Body of pancreas (tissue), 4 donors: ENCODE results near the gene LMTK2. TPM values are rescaled to one million over a fixed set of nuclear protein-coding genes. Genes with fewer than 3 reads are reported as not detected.

Experiments
- ATAC-seq: fragments of 150-250 bp; one replicate; pipeline ENCODE4 v1.9.1; 2016
- DNase-seq, 4 donors: peaks; one replicate each; pipeline ENCODE4 v3.0.0-alpha.2; 2019
- H3K27ac ChIP-seq, 4 donors: fragments of 200-600 bp; sonication (generic); 1 replicate in 3 of 4; 2 replicates in 1 of 4; pipeline versions ENCODE4 v1.5.1 to v1.6.1; 2016 to 2019; ENCODE audit warnings: mild to moderate bottlenecking in 1 of 4, mixed read lengths in 1 of 4, moderate library complexity in 1 of 4
- H3K27me3 ChIP-seq, 2 donors: fragments of 200-600 bp; sonication (generic); one replicate each; pipeline ENCODE4 v1.6.0; 2016; ENCODE audit warnings: mild to moderate bottlenecking in 1 of 2
- H3K36me3 ChIP-seq, 2 donors: fragments of 200-600 bp; sonication (generic); replicated peaks in 1 of 2; 2 replicates each; pipeline ENCODE4 v1.5.1; 2016; ENCODE audit warnings: low read depth in 2 of 2; ENCODE audit not compliant: insufficient read depth in 1 of 2
- H3K4me1 ChIP-seq: fragments of 200-600 bp; sonication (generic); one replicate; pipeline ENCODE4 v1.6.0; 2016
- H3K4me3 ChIP-seq, 2 donors: fragments of 200-600 bp; sonication (generic); 1 replicate in 1 of 2; 2 replicates in 1 of 2; pipeline ENCODE4 v1.5.1; 2016 to 2019
- H3K9me3 ChIP-seq, 3 donors: fragments of 200-600 bp; sonication (generic); 1 replicate in 2 of 3; 2 replicates in 1 of 3; pipeline ENCODE4 v1.5.1; 2016
- POLR2A ChIP-seq, 3 donors: fragments of 450-650 bp; IDR thresholded peaks; one replicate each; pipeline ENCODE4 v1.6.1; 2016; ENCODE audit warnings: antibody characterized with exemption in 3 of 3, mild to moderate bottlenecking in 2 of 3
- WGBS, 2 donors: methylation state at CpG; one replicate each; pipeline ENCODE4 v1.1.5; 2017; 5-methylcytosine and 5-hydroxymethylcytosine counted together
- intact Hi-C: fragments of 100-400 bp; cut with DNase I; formaldehyde crosslinking; loops from one replicate; pipeline ENCODE4 v1.15.1; 2023
- total RNA-seq, 2 donors: library from RNA; depleted of rRNA; stranded (reverse); fragments of >200 nt; gene quantifications; one replicate each; pipeline ENCODE4 v1.1.0, GENCODE V29; 2016
- TF ChIP-seq, protein P1 (sequence below), 7 experiments: fragments of 450-650 bp in 4 of 7; fragments of 200-600 bp in 3 of 7; sonication (generic) in 3 of 7; IDR thresholded peaks; one replicate each; pipeline ENCODE4 v1.5.1; 2016 to 2019; ENCODE audit warnings: antibody characterized with exemption in 7 of 7

LMTK2 gene
- total RNA-seq, 2 donors from 2014 or later: 19.7 to 23.1 TPM

DNA sequence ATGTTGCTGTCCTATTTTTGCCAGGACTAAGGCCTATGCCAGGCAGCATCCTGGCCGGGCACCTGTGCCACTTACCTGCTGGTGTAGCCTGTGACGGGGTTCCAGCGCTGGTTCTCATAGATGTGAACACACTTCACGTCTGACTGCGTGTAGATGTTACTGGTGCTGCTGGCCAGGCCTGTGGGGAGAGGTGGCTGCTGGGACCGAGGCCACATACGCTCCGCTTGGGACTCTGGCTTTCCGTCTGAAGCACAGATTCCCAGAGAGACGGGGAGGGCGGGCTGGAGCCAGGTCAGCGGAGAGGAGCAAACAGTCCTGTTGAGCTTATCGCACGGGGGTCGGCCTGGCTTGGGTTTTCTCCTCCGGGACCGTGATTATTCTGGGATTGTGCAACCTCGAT, 121.3 kb downstream of the LMTK2 start:
- peaks cover 28% of the 10 kb centered on the region for H3K4me1 ChIP-seq
- peak; percentile 58 to 66 (median 61) for DNase-seq
- TF ChIP-seq, protein P1, sequence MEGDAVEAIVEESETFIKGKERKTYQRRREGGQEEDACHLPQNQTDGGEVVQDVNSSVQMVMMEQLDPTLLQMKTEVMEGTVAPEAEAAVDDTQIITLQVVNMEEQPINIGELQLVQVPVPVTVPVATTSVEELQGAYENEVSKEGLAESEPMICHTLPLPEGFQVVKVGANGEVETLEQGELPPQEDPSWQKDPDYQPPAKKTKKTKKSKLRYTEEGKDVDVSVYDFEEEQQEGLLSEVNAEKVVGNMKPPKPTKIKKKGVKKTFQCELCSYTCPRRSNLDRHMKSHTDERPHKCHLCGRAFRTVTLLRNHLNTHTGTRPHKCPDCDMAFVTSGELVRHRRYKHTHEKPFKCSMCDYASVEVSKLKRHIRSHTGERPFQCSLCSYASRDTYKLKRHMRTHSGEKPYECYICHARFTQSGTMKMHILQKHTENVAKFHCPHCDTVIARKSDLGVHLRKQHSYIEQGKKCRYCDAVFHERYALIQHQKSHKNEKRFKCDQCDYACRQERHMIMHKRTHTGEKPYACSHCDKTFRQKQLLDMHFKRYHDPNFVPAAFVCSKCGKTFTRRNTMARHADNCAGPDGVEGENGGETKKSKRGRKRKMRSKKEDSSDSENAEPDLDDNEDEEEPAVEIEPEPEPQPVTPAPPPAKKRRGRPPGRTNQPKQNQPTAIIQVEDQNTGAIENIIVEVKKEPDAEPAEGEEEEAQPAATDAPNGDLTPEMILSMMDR (IDR thresholded peaks at IDR 0.05): no peak
- TF ChIP-seq POLR2A (IDR thresholded peaks at IDR 0.05): no peak
- intact Hi-C loops: no loop called here
- no peaks in the 10 kb centered on the region for H3K9me3 ChIP-seq
- H3K36me3 ChIP-seq: no peaks in the 10 kb centered on the region
- ATAC-seq: peak; percentile 34
- 53 to 67% methylated on average over 13 to 18 of the region's 18 CpGs for whole genome bisulfite sequencing, 2 donors
- no peaks in the 10 kb centered on the region for H3K27me3 ChIP-seq
- no peak overlapping the region for H3K4me3 ChIP-seq
- H3K27ac ChIP-seq: peak overlapping the region; percentile 72 to 87 (median 82)

DNA sequence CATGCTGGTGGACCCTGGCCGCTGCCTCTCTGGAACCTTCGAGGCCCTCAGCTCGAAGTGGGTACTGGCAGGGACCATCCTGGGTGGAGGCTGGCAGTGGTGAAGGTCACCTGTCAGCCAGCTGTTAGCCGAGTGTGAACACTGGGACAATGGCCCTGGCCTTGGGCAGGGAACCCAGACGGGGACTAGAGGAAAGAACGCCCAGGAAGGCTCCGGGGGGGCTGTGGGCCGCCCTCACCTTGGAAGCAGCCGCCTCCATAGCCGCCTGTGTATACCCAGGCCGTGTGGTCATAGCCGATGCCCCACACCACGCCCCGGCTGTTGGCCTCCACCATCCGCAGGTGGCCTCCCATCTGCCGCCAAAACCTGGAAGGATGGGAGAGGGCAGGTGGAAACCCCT, 122.1 kb downstream of the LMTK2 start:
- H3K9me3 ChIP-seq: no peaks in the 10 kb centered on the region
- H3K4me1 ChIP-seq: peaks cover 28% of the 10 kb centered on the region
- H3K27ac ChIP-seq: peak overlapping the region; percentile 72 to 87 (median 82)
- TF ChIP-seq, protein P1 (IDR thresholded peaks at IDR 0.05): no peak
- peak in 1 of 3 donors; percentile 14 for TF ChIP-seq POLR2A (IDR thresholded peaks at IDR 0.05)
- ATAC-seq (peak; percentile 93), DNase-seq (peak; percentile 90 to 93 (median 92))
- intact Hi-C loops: no loop called here
- no peak overlapping the region for H3K4me3 ChIP-seq
- 65% methylated on average over 16 of the region's 16 CpGs; no CpG with 5 or more reads in 1 of the 2 donors for WGBS, 2 donors
- H3K27me3 ChIP-seq: no peaks in the 10 kb centered on the region
- no peaks in the 10 kb centered on the region for H3K36me3 ChIP-seq

DNA sequence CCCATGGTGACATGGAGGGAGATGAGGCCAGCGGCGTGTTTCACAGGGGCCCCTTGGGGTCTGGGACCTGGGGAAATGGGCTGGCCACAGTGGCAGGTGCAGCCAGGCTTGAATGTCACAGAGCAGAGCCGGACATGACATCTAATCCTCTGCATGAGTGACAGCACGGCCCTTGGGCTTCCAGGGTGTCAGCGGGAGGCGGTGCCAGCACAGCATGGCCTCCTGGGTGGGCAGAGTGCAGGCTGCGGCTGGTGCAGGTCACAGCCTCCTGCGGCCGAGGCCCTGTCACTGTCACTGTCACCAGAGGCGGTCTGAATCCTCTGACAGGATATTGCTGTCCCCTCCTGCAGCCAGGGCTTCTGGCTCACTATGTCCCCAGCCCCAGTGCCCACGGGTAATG, 122.8 kb downstream of the LMTK2 start:
- ATAC-seq: no peak
- peak in 1 of 4 donors; percentile 23 for DNase-seq
- Histone ChIP-seq H3K27me3 (no peaks in the 10 kb centered on the region), H3K36me3 (no peaks in the 10 kb centered on the region), H3K9me3 (no peaks in the 10 kb centered on the region), H3K27ac (peak overlapping the region; percentile 72 to 87 (median 82)), H3K4me3 (no peak overlapping the region), H3K4me1 (peaks cover 28% of the 10 kb centered on the region)
- intact Hi-C loops: no loop called here
- WGBS, 2 donors: 49 to 86% methylated on average over 1 to 11 of the region's 11 CpGs
- no peak for TF ChIP-seq POLR2A (IDR thresholded peaks at IDR 0.05)
- TF ChIP-seq, protein P1 (IDR thresholded peaks at IDR 0.05): no peak

DNA sequence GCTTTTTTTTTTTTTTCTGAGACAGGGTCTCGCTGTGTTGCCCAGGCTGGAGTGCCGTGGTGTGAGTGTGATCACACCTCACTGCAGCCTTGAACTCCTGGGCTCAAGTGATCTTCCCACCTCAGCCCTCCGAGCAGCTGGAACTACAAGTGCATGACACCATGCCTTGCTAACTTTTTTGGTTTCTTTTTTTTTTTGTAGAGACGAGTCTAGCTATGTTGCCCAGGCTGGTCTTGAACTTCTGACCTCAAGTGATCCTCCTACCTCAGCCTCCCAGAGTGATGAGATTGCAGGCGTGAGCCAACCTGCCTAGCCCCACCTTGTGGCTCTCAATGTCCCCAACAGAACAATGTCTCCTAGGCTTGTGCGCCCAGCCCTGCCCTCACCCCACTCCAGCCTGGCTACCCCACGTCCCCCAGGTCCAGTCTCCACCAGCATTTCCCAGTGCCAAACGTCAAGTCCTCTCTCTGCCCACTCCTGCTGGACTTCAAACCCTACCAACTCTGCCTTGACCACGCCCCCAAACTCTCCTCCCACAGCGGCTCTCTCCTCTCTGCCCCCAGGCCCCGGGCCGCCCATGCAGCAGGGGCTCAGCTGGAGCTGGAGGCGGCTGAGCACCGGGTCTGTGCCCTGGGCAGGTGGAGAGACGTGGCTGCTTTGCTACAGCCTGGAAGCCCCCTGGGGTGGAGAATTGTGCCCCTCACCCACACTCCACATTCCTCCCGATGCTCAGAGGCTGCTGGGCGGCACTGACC, 123.5 kb downstream of the LMTK2 start:
- Histone ChIP-seq H3K9me3 (no peaks in the 10 kb centered on the region), H3K36me3 (no peaks in the 10 kb centered on the region), H3K4me1 (peaks cover 28% of the 10 kb centered on the region), H3K4me3 (no peak overlapping the region), H3K27ac (peak overlapping the region in 3 of 4 donors; percentile 82 to 87 (median 82)), H3K27me3 (no peaks in the 10 kb centered on the region)
- WGBS, 2 donors: 92 to 94% methylated on average over 12 to 16 of the region's 17 CpGs
- intact Hi-C loops: no loop called here
- no peak for TF ChIP-seq POLR2A (IDR thresholded peaks at IDR 0.05)
- TF ChIP-seq, protein P1 (IDR thresholded peaks at IDR 0.05): no peak
- DNase-seq (peak in 1 of 4 donors; percentile 11), ATAC-seq (no peak)
